Retinal pigment epithelial cell (primary cell): ENCODE results near the gene CCAR1.
"Not testable (repeated sequence)": the region's sequence is repeated elsewhere in the genome, so short reads cannot be mapped to it uniquely, and the experiment has no call there.

Experiments used
- DNase-seq: peaks from one replicate; pipeline ENCODE4 v3.0.0-alpha.2; 2010; ENCODE audit warnings: low read depth
- H3K4me3 ChIP-seq: 2 replicates; pipeline ENCODE4 v1.5.1; 2011; ENCODE audit warnings: mild to moderate bottlenecking, low read length, control low read depth, moderate library complexity
- TF ChIP-seq, protein P1 (sequence below): conservative IDR thresholded peaks from 2 replicates; pipeline ENCODE4 v1.5.1; 2011; ENCODE audit warnings: low read depth, low read length, control low read depth, inconsistent platforms

CCAR1 gene

DNA sequence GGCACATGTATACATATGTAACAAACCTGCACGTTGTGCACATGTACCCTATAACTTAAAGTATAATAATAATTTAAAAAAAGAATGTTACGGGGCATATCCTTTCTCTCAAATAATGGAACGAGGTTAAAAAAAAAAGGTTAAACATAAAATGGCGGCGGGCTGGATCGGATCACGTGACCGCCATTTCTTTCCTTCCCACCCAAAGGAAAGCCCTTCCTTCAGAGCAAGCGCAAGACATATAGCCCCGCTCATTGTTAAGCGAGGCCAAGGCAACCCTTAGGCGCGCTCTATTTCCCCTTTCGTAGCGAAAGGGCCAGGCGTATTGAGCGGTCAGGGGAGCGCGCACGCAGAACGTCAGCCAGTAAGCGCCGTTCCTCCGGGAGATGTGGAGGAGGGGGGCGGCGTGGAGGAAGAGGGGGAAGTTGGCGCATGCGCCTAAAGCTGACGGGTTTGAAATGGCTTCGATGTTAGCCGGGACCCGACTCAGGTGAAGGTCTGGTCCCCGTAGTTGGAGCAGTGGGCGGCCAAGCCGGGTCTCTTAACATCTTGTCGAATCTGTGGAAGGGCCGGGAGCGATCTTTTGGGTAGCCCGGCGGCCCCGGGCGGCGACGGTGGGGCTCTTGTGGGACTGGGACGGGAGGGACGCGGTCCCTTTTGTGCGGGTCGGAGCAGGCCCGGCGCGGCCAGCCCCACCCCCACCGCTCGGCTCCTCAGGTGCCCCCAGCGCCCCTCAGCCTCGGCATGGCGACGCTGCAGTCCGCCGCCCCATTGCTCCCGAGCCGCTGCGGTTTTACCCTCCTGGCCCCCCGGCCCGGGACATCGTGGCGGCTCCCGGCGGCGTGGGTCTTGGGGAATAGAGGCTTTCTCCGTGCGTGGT is at the start of gene CCAR1:
TSS of gene CCAR1 (plus strand) at position 447 of the 880 bp plus-strand sequence. CDS start 1,266 bp downstream, outside the sequence.
- H3K4me3 ChIP-seq = peak within 1 kb of the TSS; percentile 87
- TF ChIP-seq, protein P1, sequence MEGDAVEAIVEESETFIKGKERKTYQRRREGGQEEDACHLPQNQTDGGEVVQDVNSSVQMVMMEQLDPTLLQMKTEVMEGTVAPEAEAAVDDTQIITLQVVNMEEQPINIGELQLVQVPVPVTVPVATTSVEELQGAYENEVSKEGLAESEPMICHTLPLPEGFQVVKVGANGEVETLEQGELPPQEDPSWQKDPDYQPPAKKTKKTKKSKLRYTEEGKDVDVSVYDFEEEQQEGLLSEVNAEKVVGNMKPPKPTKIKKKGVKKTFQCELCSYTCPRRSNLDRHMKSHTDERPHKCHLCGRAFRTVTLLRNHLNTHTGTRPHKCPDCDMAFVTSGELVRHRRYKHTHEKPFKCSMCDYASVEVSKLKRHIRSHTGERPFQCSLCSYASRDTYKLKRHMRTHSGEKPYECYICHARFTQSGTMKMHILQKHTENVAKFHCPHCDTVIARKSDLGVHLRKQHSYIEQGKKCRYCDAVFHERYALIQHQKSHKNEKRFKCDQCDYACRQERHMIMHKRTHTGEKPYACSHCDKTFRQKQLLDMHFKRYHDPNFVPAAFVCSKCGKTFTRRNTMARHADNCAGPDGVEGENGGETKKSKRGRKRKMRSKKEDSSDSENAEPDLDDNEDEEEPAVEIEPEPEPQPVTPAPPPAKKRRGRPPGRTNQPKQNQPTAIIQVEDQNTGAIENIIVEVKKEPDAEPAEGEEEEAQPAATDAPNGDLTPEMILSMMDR = no peak
- DNase-seq = peak; percentile 97

DNA sequence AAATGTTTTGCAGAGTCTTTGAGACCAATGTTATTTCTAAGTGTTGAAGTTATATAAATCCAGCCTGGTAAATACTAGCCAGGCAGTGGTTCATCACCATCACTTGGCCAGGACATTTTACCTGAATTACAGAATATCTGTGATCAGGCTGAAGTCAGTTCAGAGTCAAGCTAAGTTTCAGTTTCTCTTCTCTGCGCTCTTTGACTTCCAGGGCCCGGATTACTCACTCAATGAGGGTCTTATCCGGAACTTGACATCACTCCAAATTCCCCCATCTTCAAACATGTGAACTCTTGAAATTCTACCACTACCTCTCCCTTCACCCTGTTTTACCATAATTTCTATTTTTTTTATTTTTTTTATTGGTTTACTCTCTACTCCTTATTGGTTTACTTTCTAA is 36.6 kb upstream of the CCAR1 start:
- TF ChIP-seq, protein P1 = no peak
- no peak overlapping the region for H3K4me3 ChIP-seq
- no peak for DNase-seq

DNA sequence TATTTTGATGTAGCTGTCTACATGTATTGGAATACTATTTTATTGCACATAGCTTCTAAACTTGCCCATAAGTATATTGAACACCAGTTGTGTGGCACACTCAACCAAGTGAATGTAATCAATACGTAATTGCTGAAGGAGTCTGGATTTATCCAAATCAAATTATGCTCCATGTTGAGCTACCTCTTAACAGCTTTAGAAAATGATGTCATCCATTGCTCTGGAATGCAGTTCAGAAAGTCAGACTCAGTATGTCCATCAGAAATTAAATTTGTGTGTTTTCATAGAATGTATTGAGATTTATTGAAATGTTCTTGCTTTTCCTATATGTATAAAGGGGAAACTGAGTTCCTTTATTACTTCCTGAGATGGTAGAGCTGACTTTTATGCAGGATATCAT is 25.0 kb upstream of the CCAR1 start:
- TF ChIP-seq, protein P1 = no peak
- no peak overlapping the region for H3K4me3 ChIP-seq
- DNase-seq = no peak

GRCh38 chr10:68697106-68697505 is 23.9 kb upstream of the CCAR1 start:
- DNase-seq = no peak
- TF ChIP-seq, protein P1 = no peak
- H3K4me3 ChIP-seq = no peak overlapping the region

- TF ChIP-seq, protein P1 = no peak
- no peak for DNase-seq
- H3K4me3 ChIP-seq = no peak overlapping the region
Observed at GRCh38 chr10:68700197-68700596, 20.8 kb upstream of the CCAR1 start.

DNA sequence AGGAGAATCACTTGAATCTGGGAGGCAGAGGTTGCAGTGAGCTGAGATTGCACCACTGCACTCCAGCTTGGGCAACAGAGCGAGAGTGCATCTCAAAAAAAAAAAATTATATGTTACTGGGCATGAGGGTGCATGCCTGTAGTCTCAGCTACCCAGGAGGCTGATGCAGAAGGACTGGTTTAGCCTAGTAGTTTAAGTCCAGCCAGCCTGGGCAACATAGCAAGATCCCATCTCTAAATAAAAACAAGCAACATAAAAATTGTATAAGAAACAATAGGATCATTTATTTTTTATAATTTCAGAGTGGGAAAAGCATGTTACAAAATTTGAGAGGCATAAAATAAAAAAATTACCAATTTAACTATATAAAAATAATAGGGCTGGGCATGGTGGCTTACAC is 15.5 kb upstream of the CCAR1 start:
- TF ChIP-seq, protein P1 = no peak
- DNase-seq = no peak

GRCh38 chr10:68708987-68709386 is 12.1 kb upstream of the CCAR1 start:
- not testable (repeated sequence) for DNase-seq, H3K4me3 ChIP-seq

More for the DNA sequence above, 15.5 kb upstream of the CCAR1 start:
- no peak overlapping the region for H3K4me3 ChIP-seq

DNA sequence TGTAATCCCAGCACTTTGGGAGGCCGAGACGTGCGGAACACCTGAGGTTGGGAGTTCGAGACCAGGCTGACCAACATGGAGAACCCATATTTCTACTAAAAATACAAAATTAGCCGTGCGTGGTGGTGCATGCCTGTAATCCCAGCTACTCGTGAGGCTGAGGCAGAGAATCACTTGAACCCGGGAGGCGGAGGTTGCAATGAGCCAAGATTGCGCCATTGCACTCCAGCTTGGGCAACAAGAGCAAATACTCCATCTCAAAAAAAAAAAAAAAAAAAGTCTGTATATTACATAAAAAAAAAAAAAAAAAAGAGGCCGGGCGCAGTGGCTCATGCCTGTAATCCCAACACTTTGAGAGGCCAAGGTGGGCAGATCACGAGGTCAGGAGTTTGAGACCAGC is 8.0 kb upstream of the CCAR1 start:
- H3K4me3 ChIP-seq, DNase-seq: not testable (repeated sequence)
